ENCODE measurements around the gene CDK2.

GRCh38 chr12:55984861-55985260 lies 18.2 kb downstream of the CDK2 start:
- no peak for TF ChIP-seq POLR2AphosphoS5 (IDR thresholded peaks at IDR 0.05)
- no peak for TF ChIP-seq CTCF (IDR thresholded peaks at IDR 0.05)
- no peak for TF ChIP-seq POLR2A (IDR thresholded peaks at IDR 0.05)
